ENCODE results near the gene SPEM2. TPM values are rescaled to one million over a fixed set of nuclear protein-coding genes. Genes with fewer than 3 reads are reported as not detected.

SPEM2 gene
- total RNA-seq, 4 donors from 2014 or later, result not detected

DNA sequence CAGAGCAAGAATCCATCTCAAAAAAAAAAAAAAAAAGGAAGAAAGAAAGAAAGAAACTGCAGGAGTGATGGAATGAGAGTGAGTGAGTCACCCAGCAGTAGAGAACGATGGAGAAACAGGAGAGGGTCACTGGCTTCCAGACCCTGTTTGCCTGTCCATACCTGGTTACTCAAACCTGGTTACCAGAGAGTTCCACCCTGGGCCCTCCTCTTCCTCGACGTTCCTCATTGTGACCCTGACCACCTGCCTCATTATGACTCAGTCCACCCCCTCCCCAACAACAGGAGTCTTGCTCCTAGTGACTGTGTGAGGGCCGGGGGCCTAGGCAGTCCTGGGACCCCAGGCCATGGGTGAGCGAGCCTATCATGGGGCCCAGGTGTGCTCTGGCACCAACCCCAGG, 3.1 kb downstream of the SPEM2 start, which contains the start of gene SPEM3:
Gene SPEM3 (plus strand): TSS at position 301 of the 400 bp plus-strand sequence. CDS start 46 bp downstream, at position 347.
- 82% methylated on average over 5 of the region's 5 CpGs for WGBS
- Histone ChIP-seq H3K4me1 (no peaks in the 10 kb centered on the region), H3K27me3 (no peaks in the 10 kb centered on the region), H3K4me3 (no peak within 1 kb of the TSS), H3K9me3 (no peaks in the 10 kb centered on the region), H3K27ac (no peak within 1 kb of the TSS), H3K36me3 (no peaks in the 10 kb centered on the region)
- DNase-seq (ENCODE audit: low spot score in 2 of 2), result no peak
- TF ChIP-seq, protein P1, sequence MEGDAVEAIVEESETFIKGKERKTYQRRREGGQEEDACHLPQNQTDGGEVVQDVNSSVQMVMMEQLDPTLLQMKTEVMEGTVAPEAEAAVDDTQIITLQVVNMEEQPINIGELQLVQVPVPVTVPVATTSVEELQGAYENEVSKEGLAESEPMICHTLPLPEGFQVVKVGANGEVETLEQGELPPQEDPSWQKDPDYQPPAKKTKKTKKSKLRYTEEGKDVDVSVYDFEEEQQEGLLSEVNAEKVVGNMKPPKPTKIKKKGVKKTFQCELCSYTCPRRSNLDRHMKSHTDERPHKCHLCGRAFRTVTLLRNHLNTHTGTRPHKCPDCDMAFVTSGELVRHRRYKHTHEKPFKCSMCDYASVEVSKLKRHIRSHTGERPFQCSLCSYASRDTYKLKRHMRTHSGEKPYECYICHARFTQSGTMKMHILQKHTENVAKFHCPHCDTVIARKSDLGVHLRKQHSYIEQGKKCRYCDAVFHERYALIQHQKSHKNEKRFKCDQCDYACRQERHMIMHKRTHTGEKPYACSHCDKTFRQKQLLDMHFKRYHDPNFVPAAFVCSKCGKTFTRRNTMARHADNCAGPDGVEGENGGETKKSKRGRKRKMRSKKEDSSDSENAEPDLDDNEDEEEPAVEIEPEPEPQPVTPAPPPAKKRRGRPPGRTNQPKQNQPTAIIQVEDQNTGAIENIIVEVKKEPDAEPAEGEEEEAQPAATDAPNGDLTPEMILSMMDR (IDR thresholded peaks at IDR 0.05), result no peak
- TF ChIP-seq POLR2AphosphoS5 (IDR thresholded peaks at IDR 0.05) (no peak), EP300 (IDR thresholded peaks at IDR 0.05) (no peak), POLR2A (IDR thresholded peaks at IDR 0.05) (no peak)

GRCh38 chr17:7429722-7430121, 4.3 kb downstream of the SPEM2 start:
- H3K4me1 ChIP-seq, result no peaks in the 10 kb centered on the region
- H3K27ac ChIP-seq, result no peak overlapping the region
- DNase-seq (ENCODE audit: low spot score in 2 of 2), result no peak
- no peaks in the 10 kb centered on the region for H3K9me3 ChIP-seq
- H3K36me3 ChIP-seq, result no peaks in the 10 kb centered on the region
- no peaks in the 10 kb centered on the region for H3K27me3 ChIP-seq
- TF ChIP-seq EP300 (IDR thresholded peaks at IDR 0.05), result no peak
- TF ChIP-seq, protein P1 (IDR thresholded peaks at IDR 0.05), result no peak
- TF ChIP-seq POLR2A (IDR thresholded peaks at IDR 0.05), result no peak
- TF ChIP-seq POLR2AphosphoS5 (IDR thresholded peaks at IDR 0.05), result no peak
- WGBS, result 96% methylated on average over 7 of the region's 10 CpGs
- H3K4me3 ChIP-seq, result no peak overlapping the region

DNA sequence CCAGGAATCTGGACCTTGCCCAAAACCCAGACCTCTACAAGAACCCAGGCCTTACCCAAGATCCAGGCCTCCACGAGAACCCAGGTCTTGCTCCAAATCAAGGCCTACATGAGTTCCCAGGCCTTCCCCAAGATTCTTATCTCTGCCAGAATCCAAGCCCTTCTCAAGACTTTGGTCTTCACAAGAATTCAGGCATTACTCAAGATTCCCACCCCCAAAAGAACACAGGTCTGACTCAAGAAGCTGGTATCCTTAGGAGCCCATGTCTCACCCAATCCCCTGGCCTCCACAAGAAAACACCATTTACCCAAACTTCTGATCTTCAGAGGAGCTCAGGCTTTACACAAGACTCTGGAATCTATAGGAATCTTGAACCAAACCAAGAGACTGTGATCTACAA, 5.8 kb downstream of the SPEM2 start:
- Histone ChIP-seq H3K4me1 (peaks cover 10% of the 10 kb centered on the region), H3K36me3 (no peaks in the 10 kb centered on the region), H3K9me3 (no peaks in the 10 kb centered on the region), H3K4me3 (no peak overlapping the region), H3K27ac (no peak overlapping the region), H3K27me3 (no peaks in the 10 kb centered on the region)
- WGBS, result 100% methylated on average over 1 of the region's 1 CpG
- no peak for TF ChIP-seq EP300 (IDR thresholded peaks at IDR 0.05)
- TF ChIP-seq POLR2AphosphoS5 (IDR thresholded peaks at IDR 0.05), result no peak
- TF ChIP-seq, protein P1 (IDR thresholded peaks at IDR 0.05), result no peak
- TF ChIP-seq POLR2A (IDR thresholded peaks at IDR 0.05), result no peak
- DNase-seq (ENCODE audit: low spot score in 2 of 2), result no peak

GRCh38 chr17:7432296-7432695, 6.9 kb downstream of the SPEM2 start:
- TF ChIP-seq EP300 (IDR thresholded peaks at IDR 0.05) (no peak), POLR2AphosphoS5 (IDR thresholded peaks at IDR 0.05) (no peak), POLR2A (IDR thresholded peaks at IDR 0.05) (no peak)
- TF ChIP-seq, protein P1 (IDR thresholded peaks at IDR 0.05), result no peak
- 94% methylated on average over 11 of the region's 11 CpGs for WGBS
- no peak for DNase-seq (ENCODE audit: low spot score in 2 of 2)
- Histone ChIP-seq H3K36me3 (no peaks in the 10 kb centered on the region), H3K4me1 (peaks cover 21% of the 10 kb centered on the region), H3K9me3 (no peaks in the 10 kb centered on the region), H3K27ac (no peak overlapping the region), H3K27me3 (no peaks in the 10 kb centered on the region), H3K4me3 (no peak overlapping the region)

DNA sequence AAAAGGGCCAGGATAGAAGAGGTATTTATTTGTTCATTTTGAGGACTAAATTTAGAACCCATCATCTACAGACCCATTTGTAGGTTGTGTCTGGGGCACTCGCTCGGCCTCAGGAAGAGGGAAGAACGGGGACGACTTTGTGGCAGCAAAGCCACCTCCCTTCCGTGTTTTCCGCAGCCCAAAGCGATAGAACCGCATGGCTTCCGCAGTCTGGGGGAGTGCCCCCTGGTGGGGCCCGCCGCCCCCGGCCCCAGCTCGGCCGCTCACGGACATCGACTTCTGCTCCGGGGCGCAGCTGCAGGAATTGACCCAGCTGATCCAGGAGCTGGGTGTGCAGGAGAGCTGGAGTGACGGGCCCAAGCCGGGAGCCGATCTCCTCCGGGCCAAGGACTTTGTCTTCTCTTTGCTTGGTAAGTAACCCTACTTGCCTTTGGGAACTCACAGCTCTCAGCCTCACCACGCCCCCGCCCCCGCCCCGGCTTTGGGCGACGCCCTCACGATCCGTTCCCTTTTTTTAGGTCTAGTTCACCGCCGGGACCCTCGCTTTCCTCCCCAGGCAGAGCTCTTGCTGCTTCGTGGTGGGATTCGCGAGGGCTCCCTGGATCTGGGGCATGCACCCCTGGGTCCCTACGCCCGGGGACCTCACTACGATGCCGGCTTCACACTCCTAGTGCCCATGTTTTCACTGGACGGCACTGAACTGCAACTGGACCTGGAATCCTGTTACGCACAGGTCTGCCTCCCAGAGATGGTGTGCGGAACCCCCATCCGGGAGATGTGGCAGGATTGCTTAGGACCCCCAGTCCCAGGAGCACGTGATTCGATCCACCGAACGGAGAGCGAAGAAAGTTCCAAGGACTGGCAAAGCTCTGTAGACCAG, 10.5 kb downstream of the SPEM2 start:
- Histone ChIP-seq H3K4me3 (peak overlapping the region; percentile 68), H3K36me3 (no peaks in the 10 kb centered on the region), H3K27me3 (peaks cover 14% of the 10 kb centered on the region), H3K27ac (peak overlapping the region; percentile 91), H3K9me3 (no peaks in the 10 kb centered on the region), H3K4me1 (peaks cover 57% of the 10 kb centered on the region)
- WGBS, result 3% methylated on average over 17 of the region's 49 CpGs
- no peak for DNase-seq (ENCODE audit: low spot score in 2 of 2)
- TF ChIP-seq EP300 (IDR thresholded peaks at IDR 0.05) (no peak), POLR2AphosphoS5 (IDR thresholded peaks at IDR 0.05) (peak in 1 of 3 donors; percentile 4), POLR2A (IDR thresholded peaks at IDR 0.05) (no peak)

Measured in suprapubic skin (tissue), 4 donors.